ENCODE measurements around the gene FUS. TPM values are rescaled to one million over a fixed set of nuclear protein-coding genes. Genes with fewer than 3 reads are reported as not detected.

FUS gene
- total RNA-seq, 1 experiment from 2014 or later = 770 TPM

- POLR2A ChIA-PET = no interaction called here
- no peak for ATAC-seq
- CTCF ChIA-PET = interaction anchor here (1.1 to 2.0 kb wide), 4 partner anchors 127 to 222 kb away, joined by 4 to 7 read pairs (median 4); partner anchors contain the start of gene HSD3B7
- Mint-ChIP-seq H3K27ac (no peak overlapping the region), H3K27me3 (ENCODE audit: low read depth) (peaks cover 28% of the 10 kb centered on the region), H3K4me1 (peaks cover 4% of the 10 kb centered on the region; the same call in 1 of the 2 replicates), H3K9me3 (no peaks in the 10 kb centered on the region), H3K4me3 (no peak overlapping the region), H3K36me3 (no peaks in the 10 kb centered on the region)
- TF ChIP-seq CDX4 (CRISPR knock-in tag; IDR thresholded peaks at IDR 0.05; ENCODE audit: borderline replicate concordance) = no peak
- TF ChIP-seq JUN (CRISPR knock-in tag; IDR thresholded peaks at IDR 0.05) = no peak
- TF ChIP-seq CREB1 (CRISPR knock-in tag; IDR thresholded peaks at IDR 0.05) = no peak
- no peak for TF ChIP-seq FOXJ3 (CRISPR knock-in tag; IDR thresholded peaks at IDR 0.05; ENCODE audit: borderline replicate concordance)
- TF ChIP-seq PRRX2 (CRISPR knock-in tag; IDR thresholded peaks at IDR 0.05) = no peak
- no peak for TF ChIP-seq TP53 (CRISPR knock-in tag; IDR thresholded peaks at IDR 0.05)
- DNase-seq (ENCODE audit: low spot score) = no peak
These were observed 26.8 kb downstream of the FUS start for GRCh38 chr16:31206776-31207175.

- CTCF ChIA-PET = interaction anchor here (0.7 to 4.9 kb wide), 4 partner anchors 12 to 170 kb away, joined by 5 to 41 read pairs (median 27); partner anchors contain the start of gene PYCARD
- no peaks in the 10 kb centered on the region for H3K9me3 Mint-ChIP-seq
- ATAC-seq (no peak), DNase-seq (ENCODE audit: low spot score) (no peak)
- peaks cover 30% of the 10 kb centered on the region for H3K4me1 Mint-ChIP-seq
- H3K4me3 Mint-ChIP-seq = peak overlapping the region; percentile 56
- POLR2A ChIA-PET = interaction anchor here (1.1 to 1.9 kb wide), 2 partner anchors 12 to 96 kb away, joined by 4 to 5 read pairs; partner anchors contain the start of gene KAT8
- no peak overlapping the region for H3K27ac Mint-ChIP-seq
- no peaks in the 10 kb centered on the region for H3K36me3 Mint-ChIP-seq
- peaks cover 51% of the 10 kb centered on the region for H3K27me3 Mint-ChIP-seq (ENCODE audit: low read depth)
- TF ChIP-seq MAX (CRISPR knock-in tag; IDR thresholded peaks at IDR 0.05) (no peak), ETV6 (CRISPR knock-in tag; IDR thresholded peaks at IDR 0.05) (no peak), HMGXB4 (CRISPR knock-in tag; IDR thresholded peaks at IDR 0.05) (no peak), ZNF396 (CRISPR knock-in tag; IDR thresholded peaks at IDR 0.05; ENCODE audit: borderline replicate concordance) (no peak), ERG (CRISPR knock-in tag; IDR thresholded peaks at IDR 0.05) (no peak), JAZF1 (CRISPR knock-in tag; IDR thresholded peaks at IDR 0.05) (no peak), ZMAT4 (CRISPR knock-in tag; IDR thresholded peaks at IDR 0.05) (no peak), E2F5 (CRISPR knock-in tag; IDR thresholded peaks at IDR 0.05) (no peak), MLX (CRISPR knock-in tag; IDR thresholded peaks at IDR 0.05) (no peak), PRRX2 (CRISPR knock-in tag; IDR thresholded peaks at IDR 0.05) (no peak), NR2C2 (CRISPR knock-in tag; IDR thresholded peaks at IDR 0.05) (no peak), SOX15 (CRISPR knock-in tag; IDR thresholded peaks at IDR 0.05) (no peak), EMX1 (CRISPR knock-in tag; IDR thresholded peaks at IDR 0.05) (no peak), ZNF232 (CRISPR knock-in tag; IDR thresholded peaks at IDR 0.05) (no peak), USF2 (CRISPR knock-in tag; IDR thresholded peaks at IDR 0.05) (no peak), ZNF532 (CRISPR knock-in tag; IDR thresholded peaks at IDR 0.05; ENCODE audit: borderline replicate concordance) (no peak), SMAD4 (CRISPR knock-in tag; IDR thresholded peaks at IDR 0.05) (no peak), ZNF671 (CRISPR knock-in tag; IDR thresholded peaks at IDR 0.05) (no peak)
These were observed 33.4 kb downstream of the FUS start for GRCh38 chr16:31213342-31213741.
